ENCODE measurements around the gene GRID1. TPM values are rescaled to one million over a fixed set of nuclear protein-coding genes. Genes with fewer than 3 reads are reported as not detected.

Gene GRID1
- total RNA-seq, 4 donors from 2014 or later = 0.88 to 7.3 (median 4.1) TPM

DNA sequence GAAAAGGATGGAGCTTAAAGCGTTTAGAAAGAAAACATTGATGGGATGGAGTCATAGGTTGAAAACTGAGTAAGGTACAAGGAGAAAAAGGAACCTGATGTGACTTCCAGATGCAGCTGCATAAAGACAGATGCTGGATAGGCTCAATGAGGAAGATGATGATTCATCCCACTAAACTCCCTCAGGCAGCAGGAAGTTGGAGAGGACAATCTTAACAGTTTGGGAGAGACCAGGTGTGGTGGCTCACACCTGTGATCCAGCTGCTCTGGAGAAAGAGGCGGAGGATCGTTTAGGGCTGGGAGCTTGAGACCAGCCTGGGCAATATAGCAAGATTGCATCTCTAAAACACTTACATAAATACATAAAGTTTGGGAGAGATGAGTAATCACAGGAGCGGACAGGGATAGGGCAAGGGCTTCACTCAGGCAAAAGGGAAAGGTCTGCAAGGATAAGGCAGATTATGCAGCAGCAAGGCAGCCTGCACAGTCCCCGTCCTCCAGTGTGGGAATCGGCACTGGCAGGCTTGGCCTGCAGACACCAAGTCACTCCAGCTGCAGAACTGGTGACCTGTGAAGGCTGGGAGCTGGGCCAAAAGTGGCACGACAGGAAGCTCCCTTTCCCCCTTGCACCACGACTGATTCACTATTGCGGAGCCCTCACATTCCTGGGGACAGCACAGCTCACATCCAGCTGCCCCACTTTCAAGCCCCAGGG is 438.5 kb downstream of the GRID1 start:
- H3K4me1 ChIP-seq = no peaks in the 10 kb centered on the region
- H3K36me3 ChIP-seq = no peaks in the 10 kb centered on the region
- H3K4me3 ChIP-seq = no peak overlapping the region
- TF ChIP-seq CTCF (IDR thresholded peaks at IDR 0.05) = no peak
- no peak for TF ChIP-seq POLR2A (IDR thresholded peaks at IDR 0.05)
- DNase-seq = no peak
- no peaks in the 10 kb centered on the region for H3K27me3 ChIP-seq
- no peaks in the 10 kb centered on the region for H3K9me3 ChIP-seq
- H3K27ac ChIP-seq = no peak overlapping the region
- intact Hi-C loops (cut with DNase I; ENCODE audit: low total_unique reads) = no loop called here

- no peak overlapping the region for H3K27ac ChIP-seq
- no peak for TF ChIP-seq CTCF (IDR thresholded peaks at IDR 0.05)
- TF ChIP-seq POLR2A (IDR thresholded peaks at IDR 0.05) = no peak
- H3K4me3 ChIP-seq = no peak overlapping the region
- intact Hi-C loops (cut with DNase I; ENCODE audit: low total_unique reads) = no loop called here
- H3K4me1 ChIP-seq = peaks cover 0 to 4% of the 10 kb centered on the region in 2 donors
- no peaks in the 10 kb centered on the region for H3K27me3 ChIP-seq
- no peaks in the 10 kb centered on the region for H3K9me3 ChIP-seq
- DNase-seq = no peak
- H3K36me3 ChIP-seq = no peaks in the 10 kb centered on the region
Observed at GRCh38 chr10:85926986-85927385, 439.6 kb downstream of the GRID1 start.

- TF ChIP-seq POLR2A (IDR thresholded peaks at IDR 0.05) (no peak), CTCF (IDR thresholded peaks at IDR 0.05) (no peak)
- Histone ChIP-seq H3K27me3 (no peaks in the 10 kb centered on the region), H3K27ac (no peak overlapping the region), H3K4me3 (no peak overlapping the region), H3K4me1 (peaks cover 0 to 4% of the 10 kb centered on the region in 2 donors), H3K36me3 (no peaks in the 10 kb centered on the region), H3K9me3 (no peaks in the 10 kb centered on the region)
- DNase-seq = no peak
- intact Hi-C loops (cut with DNase I; ENCODE audit: low total_unique reads) = no loop called here
Observed at GRCh38 chr10:85926136-85926535, 440.5 kb downstream of the GRID1 start.

DNA sequence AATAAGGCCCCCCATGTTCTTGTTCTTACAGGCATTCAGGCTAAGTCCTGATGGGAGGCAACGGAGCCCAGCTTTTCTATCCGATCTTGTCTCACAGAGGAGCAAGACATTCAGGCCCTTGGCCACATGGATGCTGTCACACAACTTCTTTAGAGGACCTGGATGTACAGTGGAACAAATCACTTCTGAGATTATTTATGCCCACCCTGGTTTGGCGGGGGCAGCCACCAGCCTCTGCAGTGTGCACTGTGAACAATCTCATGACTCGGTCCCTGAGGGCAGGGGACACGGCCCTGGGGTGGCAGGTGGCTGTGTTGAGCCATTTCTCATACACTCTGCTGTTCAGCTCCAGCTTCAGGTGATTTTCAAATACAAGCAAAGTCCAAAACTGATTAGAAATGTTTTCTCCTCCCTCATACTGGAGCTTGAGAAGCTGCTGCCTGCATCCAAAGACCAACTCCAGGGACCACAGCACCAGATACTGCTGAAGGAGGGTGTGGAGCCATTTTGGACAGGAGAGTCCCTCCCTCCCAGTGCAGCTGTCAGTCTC is 441.3 kb downstream of the GRID1 start:
- peaks cover 0 to 4% of the 10 kb centered on the region in 2 donors for H3K4me1 ChIP-seq
- intact Hi-C loops (cut with DNase I; ENCODE audit: low total_unique reads) = no loop called here
- H3K9me3 ChIP-seq = no peaks in the 10 kb centered on the region
- no peaks in the 10 kb centered on the region for H3K27me3 ChIP-seq
- no peaks in the 10 kb centered on the region for H3K36me3 ChIP-seq
- no peak overlapping the region for H3K27ac ChIP-seq
- no peak for DNase-seq
- no peak overlapping the region for H3K4me3 ChIP-seq
- no peak for TF ChIP-seq POLR2A (IDR thresholded peaks at IDR 0.05)
- TF ChIP-seq CTCF (IDR thresholded peaks at IDR 0.05) = no peak

DNA sequence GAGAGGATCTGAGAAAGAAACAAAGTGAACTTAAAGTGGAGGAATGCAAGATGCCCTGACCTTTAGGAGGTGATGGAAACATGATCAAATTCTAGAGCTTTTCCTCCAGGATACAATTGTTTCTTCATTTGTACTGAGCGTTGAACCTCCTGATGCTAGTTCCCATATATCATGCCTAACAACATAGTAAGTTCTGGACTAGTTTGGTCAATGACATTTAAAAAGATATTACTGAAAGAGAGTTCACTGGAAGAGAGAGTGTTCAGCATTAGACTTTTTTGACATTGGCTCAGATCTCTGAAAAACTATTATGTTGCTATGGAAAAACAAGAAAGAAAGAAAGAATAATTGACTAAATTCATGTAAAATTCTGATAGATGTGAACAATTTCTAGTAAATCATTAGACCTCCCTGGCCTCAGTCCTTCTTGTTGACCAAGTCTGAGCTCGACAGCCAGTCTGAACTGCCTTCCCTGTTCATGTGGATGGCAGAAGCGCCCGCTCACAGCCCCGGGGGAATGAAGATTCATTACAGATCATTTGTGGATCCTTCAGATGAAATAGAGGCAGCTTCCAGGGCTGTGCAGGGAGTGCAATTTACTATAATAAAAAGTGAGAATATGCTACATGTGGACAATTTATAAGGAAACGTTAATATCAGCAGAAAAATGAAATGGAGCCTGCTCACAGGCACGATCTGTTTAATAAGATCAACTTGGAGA is 442.1 kb downstream of the GRID1 start:
- intact Hi-C loops (cut with DNase I; ENCODE audit: low total_unique reads) = no loop called here
- H3K27me3 ChIP-seq = no peaks in the 10 kb centered on the region
- no peak for DNase-seq

More for the DNA sequence above, 442.1 kb downstream of the GRID1 start:
- Histone ChIP-seq H3K4me3 (no peak overlapping the region), H3K36me3 (no peaks in the 10 kb centered on the region), H3K9me3 (no peaks in the 10 kb centered on the region), H3K27ac (no peak overlapping the region), H3K4me1 (peaks cover 0 to 4% of the 10 kb centered on the region in 2 donors)
- TF ChIP-seq POLR2A (IDR thresholded peaks at IDR 0.05) (no peak), CTCF (IDR thresholded peaks at IDR 0.05) (no peak)
